Measurements from ENCODE around the gene NFYC.

The NFYC gene

GRCh38 chr1:40783001-40783905 is 91.7 kb downstream of the NFYC start, which contains the start of gene KCNQ4:
TSS of gene KCNQ4 (plus strand) at chr1:40783787. CDS start at chr1:40784094, 307 bp downstream.
- no peak for DNase-seq (ENCODE audit: low read depth)

GRCh38 chr1:40784141-40784770 is 92.8 kb downstream of the NFYC start:
- DNase-seq (ENCODE audit: low read depth): no peak

GRCh38 chr1:40784771-40785151 is 93.3 kb downstream of the NFYC start:
- no peak for DNase-seq (ENCODE audit: low read depth)

- DNase-seq (ENCODE audit: low read depth): no peak
Observed at GRCh38 chr1:40785446-40785845, 93.9 kb downstream of the NFYC start.

GRCh38 chr1:40786171-40786994 is 94.9 kb downstream of the NFYC start:
- no peak for DNase-seq (ENCODE audit: low read depth)

- DNase-seq (ENCODE audit: low read depth): no peak
Observed at GRCh38 chr1:40786995-40787705, 95.6 kb downstream of the NFYC start.

GRCh38 chr1:40787737-40788560 is 96.4 kb downstream of the NFYC start:
- DNase-seq (ENCODE audit: low read depth): no peak

GRCh38 chr1:40788561-40789341 is 97.2 kb downstream of the NFYC start:
- DNase-seq (ENCODE audit: low read depth): no peak

GRCh38 chr1:40789342-40789598 is 97.8 kb downstream of the NFYC start:
- DNase-seq (ENCODE audit: low read depth): no peak

- DNase-seq (ENCODE audit: low read depth): no peak
Observed at GRCh38 chr1:40789661-40790430, 98.3 kb downstream of the NFYC start.

GRCh38 chr1:40792036-40792435 is 100.5 kb downstream of the NFYC start:
- no peak for DNase-seq (ENCODE audit: low read depth)

GRCh38 chr1:40793617-40794016 is 102.1 kb downstream of the NFYC start:
- DNase-seq (ENCODE audit: low read depth): no peak

GRCh38 chr1:40794048-40794447 is 102.5 kb downstream of the NFYC start:
- DNase-seq (ENCODE audit: low read depth): no peak

GRCh38 chr1:40794974-40795715 is 103.6 kb downstream of the NFYC start:
- no peak for DNase-seq (ENCODE audit: low read depth)

- DNase-seq (ENCODE audit: low read depth): no peak
Observed at GRCh38 chr1:40795811-40796586, 104.5 kb downstream of the NFYC start.

GRCh38 chr1:40796939-40797667 is 105.6 kb downstream of the NFYC start:
- DNase-seq (ENCODE audit: low read depth): no peak

- DNase-seq (ENCODE audit: low read depth): no peak
Observed at GRCh38 chr1:40797668-40798010, 106.1 kb downstream of the NFYC start.
